Stimulated activated CD8-positive, alpha-beta memory T cell treated with anti-CD3 and anti-CD28 coated beads, Interleukin-2, amount 100 ng/mL, for 1 hour (primary cell): ENCODE data around the gene TSC22D1.

Source experiments
- DNase-seq, 2 donors: peaks; one replicate each; pipeline ENCODE4 v3.0.0-alpha.2; 2020; ENCODE audit warnings: low read depth in 2 of 2

TSC22D1 gene

GRCh38 chr13:44452418-44452817, 123.7 kb downstream of the TSC22D1 start:
- no peak for DNase-seq

- no peak for DNase-seq
Observed at GRCh38 chr13:44451651-44452050, 124.5 kb downstream of the TSC22D1 start.

GRCh38 chr13:44451126-44451525, 125.0 kb downstream of the TSC22D1 start:
- DNase-seq, result no peak

- no peak for DNase-seq
Observed at GRCh38 chr13:44449999-44450821, 125.9 kb downstream of the TSC22D1 start.

GRCh38 chr13:44448875-44449274, 127.3 kb downstream of the TSC22D1 start:
- no peak for DNase-seq

- no peak for DNase-seq
Observed at GRCh38 chr13:44448373-44448772, 127.8 kb downstream of the TSC22D1 start.

GRCh38 chr13:44447783-44448321, 128.3 kb downstream of the TSC22D1 start:
- DNase-seq, result no peak

- no peak for DNase-seq
Observed at GRCh38 chr13:44440046-44440608, 136.0 kb downstream of the TSC22D1 start.

GRCh38 chr13:44439452-44440024, 136.6 kb downstream of the TSC22D1 start:
- no peak for DNase-seq

- DNase-seq, result no peak
Observed at GRCh38 chr13:44438234-44438579, 137.9 kb downstream of the TSC22D1 start.

GRCh38 chr13:44437356-44438233, 138.5 kb downstream of the TSC22D1 start:
- DNase-seq, result no peak

GRCh38 chr13:44436589-44437337, 139.4 kb downstream of the TSC22D1 start:
- peak in 1 of 2 donors; percentile 15 for DNase-seq

GRCh38 chr13:44435919-44436510, 140.1 kb downstream of the TSC22D1 start:
- no peak for DNase-seq

GRCh38 chr13:44435142-44435918, 140.8 kb downstream of the TSC22D1 start:
- DNase-seq, result peak; percentile 73 to 79

- DNase-seq, result no peak
Observed at GRCh38 chr13:44434766-44435141, 141.4 kb downstream of the TSC22D1 start.

- no peak for DNase-seq
Observed at GRCh38 chr13:44433863-44434765, 142.0 kb downstream of the TSC22D1 start.

- DNase-seq, result no peak
Observed at GRCh38 chr13:44432650-44433049, 143.5 kb downstream of the TSC22D1 start.

GRCh38 chr13:44431150-44431549, 145.0 kb downstream of the TSC22D1 start:
- DNase-seq, result no peak

- DNase-seq, result no peak
Observed at GRCh38 chr13:44429311-44429710, 146.8 kb downstream of the TSC22D1 start.
